ENCODE measurements around the gene SLC13A2.

The SLC13A2 gene

DNA sequence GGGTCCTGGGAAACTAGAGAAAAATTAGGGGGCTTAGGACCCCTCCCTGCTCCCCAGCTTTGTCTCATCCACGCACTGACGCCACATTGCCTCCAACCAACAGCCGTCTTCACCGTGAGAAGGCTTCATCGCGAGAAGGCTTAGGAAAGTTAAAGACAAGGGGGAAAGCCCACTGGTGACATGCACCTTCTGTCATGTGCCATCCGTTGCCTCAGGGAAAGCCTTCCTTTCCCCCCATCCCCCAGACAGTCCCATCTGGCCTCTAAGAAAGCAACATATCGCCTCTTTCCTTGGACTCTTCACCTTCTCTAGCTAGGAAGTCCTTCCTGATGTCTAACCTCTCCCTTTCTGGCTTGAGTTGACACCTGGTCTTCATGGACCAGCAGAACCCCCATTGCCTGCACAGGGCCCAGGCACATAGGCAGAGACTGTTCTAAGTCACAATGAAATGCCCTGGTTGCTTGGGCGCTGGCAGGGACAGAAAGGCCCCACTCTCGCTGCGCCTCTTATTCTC lies 34.8 kb downstream of the SLC13A2 start:
- H3K9me3 ChIP-seq (ENCODE audit: control insufficient read depth, low read length), result no peaks in the 10 kb centered on the region
- H2AFZ ChIP-seq, result no peak overlapping the region
- H3K79me2 ChIP-seq, result no peaks in the 10 kb centered on the region
- H3K9ac ChIP-seq, result no peak overlapping the region
- H3K27me3 ChIP-seq (ENCODE audit: control insufficient read depth, insufficient read depth, low read length), result no peaks in the 10 kb centered on the region
- no peaks in the 10 kb centered on the region for H3K36me3 ChIP-seq (ENCODE audit: control insufficient read depth, insufficient read depth, low read length)
- H3K4me1 ChIP-seq, result peaks cover 3% of the 10 kb centered on the region
- no peak overlapping the region for H3K4me3 ChIP-seq (ENCODE audit: low read depth, low read length)
- H3K4me2 ChIP-seq (ENCODE audit: low read length), result no peak overlapping the region
- no peak overlapping the region for H3K27ac ChIP-seq
- TF ChIP-seq, protein P1, sequence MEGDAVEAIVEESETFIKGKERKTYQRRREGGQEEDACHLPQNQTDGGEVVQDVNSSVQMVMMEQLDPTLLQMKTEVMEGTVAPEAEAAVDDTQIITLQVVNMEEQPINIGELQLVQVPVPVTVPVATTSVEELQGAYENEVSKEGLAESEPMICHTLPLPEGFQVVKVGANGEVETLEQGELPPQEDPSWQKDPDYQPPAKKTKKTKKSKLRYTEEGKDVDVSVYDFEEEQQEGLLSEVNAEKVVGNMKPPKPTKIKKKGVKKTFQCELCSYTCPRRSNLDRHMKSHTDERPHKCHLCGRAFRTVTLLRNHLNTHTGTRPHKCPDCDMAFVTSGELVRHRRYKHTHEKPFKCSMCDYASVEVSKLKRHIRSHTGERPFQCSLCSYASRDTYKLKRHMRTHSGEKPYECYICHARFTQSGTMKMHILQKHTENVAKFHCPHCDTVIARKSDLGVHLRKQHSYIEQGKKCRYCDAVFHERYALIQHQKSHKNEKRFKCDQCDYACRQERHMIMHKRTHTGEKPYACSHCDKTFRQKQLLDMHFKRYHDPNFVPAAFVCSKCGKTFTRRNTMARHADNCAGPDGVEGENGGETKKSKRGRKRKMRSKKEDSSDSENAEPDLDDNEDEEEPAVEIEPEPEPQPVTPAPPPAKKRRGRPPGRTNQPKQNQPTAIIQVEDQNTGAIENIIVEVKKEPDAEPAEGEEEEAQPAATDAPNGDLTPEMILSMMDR (IDR thresholded peaks at IDR 0.05), result no peak

DNA sequence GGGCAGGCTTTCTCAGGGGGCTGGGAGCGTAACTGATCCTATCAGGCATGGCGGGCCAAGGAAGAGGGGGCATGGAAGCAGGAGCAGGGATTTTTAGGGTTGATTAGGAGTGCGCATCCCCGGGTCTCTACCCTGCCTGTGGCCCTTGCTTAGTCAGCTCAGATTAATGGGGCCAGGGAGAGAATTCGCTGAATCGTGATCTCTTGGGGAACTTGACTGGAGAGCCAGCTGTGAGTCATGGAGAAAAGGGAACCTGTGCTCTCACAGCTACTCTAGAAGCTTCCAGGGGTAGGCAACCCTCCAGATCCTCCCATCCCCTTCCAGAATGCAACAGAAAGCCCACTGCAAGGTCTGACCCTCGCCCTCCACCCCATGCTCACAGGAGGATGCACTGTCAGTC lies 36.3 kb downstream of the SLC13A2 start:
- Histone ChIP-seq H3K4me3 (ENCODE audit: low read depth, low read length) (no peak overlapping the region), H3K27ac (no peak overlapping the region), H3K27me3 (ENCODE audit: control insufficient read depth, insufficient read depth, low read length) (no peaks in the 10 kb centered on the region), H3K79me2 (no peaks in the 10 kb centered on the region), H3K4me2 (ENCODE audit: low read length) (no peak overlapping the region), H3K4me1 (peaks cover 3% of the 10 kb centered on the region), H3K9ac (no peak overlapping the region), H3K36me3 (ENCODE audit: control insufficient read depth, insufficient read depth, low read length) (no peaks in the 10 kb centered on the region), H2AFZ (no peak overlapping the region), H3K9me3 (ENCODE audit: control insufficient read depth, low read length) (no peaks in the 10 kb centered on the region)
- TF ChIP-seq, protein P1 (IDR thresholded peaks at IDR 0.05), result no peak

DNA sequence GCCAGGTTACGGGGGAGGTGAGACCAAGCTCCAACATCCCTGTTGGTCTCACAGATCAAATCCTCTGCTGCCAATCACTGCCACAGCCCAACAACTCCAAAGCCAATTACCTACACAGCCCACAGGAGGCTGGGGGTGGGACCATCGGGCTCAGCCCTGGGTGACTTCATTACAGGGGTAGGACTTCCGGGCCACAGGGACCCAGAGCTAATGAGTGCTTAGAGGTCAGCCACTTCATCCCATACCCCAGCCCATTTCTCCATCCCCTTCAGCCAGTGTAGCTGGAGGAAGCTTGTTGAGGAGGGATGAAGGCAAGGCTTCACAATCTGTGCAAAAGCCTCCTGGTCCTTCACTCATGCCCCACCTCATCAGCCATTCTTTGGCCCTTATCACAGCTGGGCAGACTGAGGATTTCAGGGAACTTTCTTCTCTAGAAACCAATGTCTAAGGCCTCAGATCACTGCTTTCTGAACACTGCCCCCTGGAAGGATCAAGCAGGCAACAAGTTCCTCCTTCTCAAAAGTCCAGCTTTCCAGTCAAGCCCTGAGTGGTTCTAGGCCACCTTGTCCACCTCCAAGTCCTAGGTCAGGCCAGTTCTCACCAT lies 38.5 kb downstream of the SLC13A2 start:
- H3K4me2 ChIP-seq (ENCODE audit: low read length), result no peak overlapping the region
- H3K9ac ChIP-seq, result no peak overlapping the region
- no peak overlapping the region for H2AFZ ChIP-seq
- no peaks in the 10 kb centered on the region for H3K79me2 ChIP-seq
- no peaks in the 10 kb centered on the region for H3K36me3 ChIP-seq (ENCODE audit: control insufficient read depth, insufficient read depth, low read length)
- no peaks in the 10 kb centered on the region for H3K9me3 ChIP-seq (ENCODE audit: control insufficient read depth, low read length)
- TF ChIP-seq, protein P1 (IDR thresholded peaks at IDR 0.05), result no peak
- H3K27ac ChIP-seq, result no peak overlapping the region
- no peak overlapping the region for H3K4me3 ChIP-seq (ENCODE audit: low read depth, low read length)
- H3K27me3 ChIP-seq (ENCODE audit: control insufficient read depth, insufficient read depth, low read length), result no peaks in the 10 kb centered on the region
- H3K4me1 ChIP-seq, result peaks cover 3% of the 10 kb centered on the region

DNA sequence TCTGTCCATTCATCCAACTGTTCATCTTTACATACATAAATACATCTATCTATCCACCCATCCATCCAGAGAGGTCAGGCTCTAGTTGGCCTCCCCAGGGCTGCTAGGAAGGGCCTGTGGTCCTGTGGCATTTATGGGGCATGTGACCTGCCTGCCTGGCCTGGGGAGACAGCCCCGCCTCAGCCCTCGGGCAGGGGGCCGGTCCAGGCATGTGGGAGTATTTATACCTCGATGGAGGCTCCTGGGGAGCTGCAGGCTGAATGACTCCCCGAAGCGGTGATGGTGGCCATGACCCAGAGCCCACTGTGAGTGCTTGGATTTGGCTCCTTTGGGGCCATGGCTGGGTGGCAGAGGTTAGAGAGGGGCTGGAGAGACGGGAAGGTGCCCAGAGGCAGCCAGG lies 40.0 kb downstream of the SLC13A2 start:
- H3K36me3 ChIP-seq (ENCODE audit: control insufficient read depth, insufficient read depth, low read length), result no peaks in the 10 kb centered on the region
- no peaks in the 10 kb centered on the region for H3K9me3 ChIP-seq (ENCODE audit: control insufficient read depth, low read length)
- no peak overlapping the region for H3K9ac ChIP-seq
- H3K4me2 ChIP-seq (ENCODE audit: low read length), result no peak overlapping the region
- TF ChIP-seq, protein P1 (IDR thresholded peaks at IDR 0.05), result no peak
- no peaks in the 10 kb centered on the region for H3K79me2 ChIP-seq
- H3K4me1 ChIP-seq, result peaks cover 3% of the 10 kb centered on the region
- H3K27ac ChIP-seq, result no peak overlapping the region
- H2AFZ ChIP-seq, result no peak overlapping the region
- H3K27me3 ChIP-seq (ENCODE audit: control insufficient read depth, insufficient read depth, low read length), result no peaks in the 10 kb centered on the region
- no peak overlapping the region for H3K4me3 ChIP-seq (ENCODE audit: low read depth, low read length)

DNA sequence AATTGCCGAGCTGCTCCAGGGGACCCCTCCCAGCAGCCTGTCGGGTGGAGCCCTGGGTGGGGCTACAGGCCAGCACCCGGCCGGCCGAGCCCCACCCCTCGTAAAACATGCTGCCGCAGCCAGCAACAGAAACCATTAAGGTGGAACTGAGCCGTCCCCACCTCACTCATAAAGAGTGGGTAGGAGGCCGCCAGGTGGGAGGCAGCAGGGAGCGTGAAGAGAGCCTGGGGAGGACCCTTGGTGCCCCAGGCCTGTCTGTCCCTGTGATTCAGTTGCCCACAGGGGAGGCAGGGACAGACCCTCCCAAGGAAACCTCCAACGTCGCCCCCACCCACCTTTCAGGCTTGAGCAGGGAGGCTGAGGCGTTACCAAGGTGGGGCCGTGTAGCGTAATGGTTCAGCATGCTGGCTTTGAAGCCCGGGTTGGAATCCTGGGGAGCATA lies 41.1 kb downstream of the SLC13A2 start:
- Histone ChIP-seq H3K9ac (no peak overlapping the region), H3K4me1 (peaks cover under 1% of the 10 kb centered on the region), H3K4me2 (ENCODE audit: low read length) (no peak overlapping the region), H2AFZ (no peak overlapping the region), H3K27ac (no peak overlapping the region), H3K79me2 (no peaks in the 10 kb centered on the region), H3K9me3 (ENCODE audit: control insufficient read depth, low read length) (no peaks in the 10 kb centered on the region), H3K4me3 (ENCODE audit: low read depth, low read length) (no peak overlapping the region), H3K36me3 (ENCODE audit: control insufficient read depth, insufficient read depth, low read length) (no peaks in the 10 kb centered on the region), H3K27me3 (ENCODE audit: control insufficient read depth, insufficient read depth, low read length) (no peaks in the 10 kb centered on the region)
- TF ChIP-seq, protein P1 (IDR thresholded peaks at IDR 0.05), result no peak

Measured in parathyroid adenoma (tissue), 2 donors.